DND-41 (cell line): ENCODE measurements around the gene IL1RN.

ENCODE experiments used
- ATAC-seq: fragments of 200-7000 bp; cut with Tn5 transposase; 3 replicates; pipeline ENCODE4 v1.9.1; 2021; ENCODE audit warnings: low read depth; ENCODE audit not compliant: insufficient read depth
- DNase-seq: peaks from one replicate; pipeline ENCODE4 v3.0.0-alpha.2; 2020
- H2AFZ ChIP-seq: 2 replicates; pipeline ENCODE4 v1.6.0; 2012; ENCODE audit warnings: low read depth, low read length
- H3K27ac ChIP-seq: 2 replicates; pipeline ENCODE4 v1.5.1; 2012; ENCODE audit warnings: low read length, inconsistent platforms
- H3K27me3 ChIP-seq: fragments of 200-600 bp; sonication (generic); 2 replicates; pipeline ENCODE4 v1.6.0; 2012; ENCODE audit warnings: low read length, mild to moderate bottlenecking, inconsistent platforms; ENCODE audit not compliant: insufficient read depth, poor library complexity
- H3K36me3 ChIP-seq: 2 replicates; pipeline ENCODE4 v1.5.1; 2012; ENCODE audit warnings: low read length, inconsistent platforms; ENCODE audit not compliant: insufficient read depth
- H3K4me1 ChIP-seq: 2 replicates; pipeline ENCODE4 v1.5.1; 2012; ENCODE audit warnings: mild to moderate bottlenecking, low read length; ENCODE audit not compliant: insufficient read depth
- H3K4me2 ChIP-seq: 2 replicates; pipeline ENCODE4 v1.6.0; 2012; ENCODE audit warnings: mild to moderate bottlenecking, moderate library complexity, low read length, inconsistent platforms; ENCODE audit not compliant: insufficient read depth
- H3K4me3 ChIP-seq, 2 experiments: fragments of 200-600 bp in 1 of 2; shearing (Covaris generic) in 1 of 2; 2 replicates each; pipeline ENCODE4 v1.5.1; 2012 to 2016; ENCODE audit warnings: inconsistent platforms in 2 of 2, low read length in 2 of 2, mild to moderate bottlenecking in 2 of 2, low read depth in 1 of 2, moderate library complexity in 1 of 2
- H3K79me2 ChIP-seq: 2 replicates; pipeline ENCODE4 v1.6.0; 2012; ENCODE audit warnings: low read length, inconsistent platforms; ENCODE audit not compliant: insufficient read depth
- H3K9ac ChIP-seq: 2 replicates; pipeline ENCODE4 v1.6.0; 2012; ENCODE audit warnings: low read depth, mild to moderate bottlenecking, inconsistent platforms, low read length, moderate library complexity
- H3K9me3 ChIP-seq: 2 replicates; pipeline ENCODE4 v1.5.1; 2012; ENCODE audit warnings: low read length, moderate library complexity, mild to moderate bottlenecking, inconsistent platforms; ENCODE audit not compliant: insufficient read depth, severe bottlenecking
- H4K20me1 ChIP-seq: 2 replicates; pipeline ENCODE4 v1.6.0; 2012; ENCODE audit warnings: low read length; ENCODE audit not compliant: insufficient read depth
- CTCF ChIP-seq: IDR thresholded peaks from 2 replicates; pipeline ENCODE4 v1.5.1; 2012; ENCODE audit warnings: borderline replicate concordance, low read length, moderate library complexity, mild to moderate bottlenecking; ENCODE audit not compliant: poor library complexity, severe bottlenecking; ENCODE audit errors: extremely low read depth
- EZH2 ChIP-seq: IDR thresholded peaks from 3 replicates; pipeline ENCODE4 v1.6.1; 2012; ENCODE audit warnings: borderline replicate concordance, low read depth, mild to moderate bottlenecking, moderate library complexity, low read length, inconsistent platforms; ENCODE audit not compliant: severe bottlenecking

The IL1RN gene

GRCh38 chr2:113136828-113137775 lies 9.7 kb downstream of the IL1RN start:
- H3K27ac ChIP-seq: no peak overlapping the region
- TF ChIP-seq CTCF (peak; percentile 76), EZH2 (no peak)
- DNase-seq (peak; percentile 33), ATAC-seq (peak; percentile 59; the same call in 2 of the 3 replicates)
- H2AFZ ChIP-seq: no peak overlapping the region
- peaks cover 6% of the 10 kb centered on the region for H3K4me1 ChIP-seq
- no peaks in the 10 kb centered on the region for H3K9me3 ChIP-seq
- no peaks in the 10 kb centered on the region for H4K20me1 ChIP-seq
- H3K79me2 ChIP-seq: no peaks in the 10 kb centered on the region
- H3K36me3 ChIP-seq: no peaks in the 10 kb centered on the region
- no peak overlapping the region for H3K9ac ChIP-seq
- no peaks in the 10 kb centered on the region for H3K27me3 ChIP-seq
- no peak overlapping the region for H3K4me3 ChIP-seq
- no peak overlapping the region for H3K4me2 ChIP-seq

GRCh38 chr2:113137827-113138226 lies 10.4 kb downstream of the IL1RN start:
- no peak overlapping the region for H3K27ac ChIP-seq
- no peaks in the 10 kb centered on the region for H3K79me2 ChIP-seq
- H2AFZ ChIP-seq: no peak overlapping the region
- DNase-seq: no peak
- TF ChIP-seq CTCF: no peak
- TF ChIP-seq EZH2: no peak
- no peak for ATAC-seq
- H3K9me3 ChIP-seq: no peaks in the 10 kb centered on the region
- no peak overlapping the region for H3K4me3 ChIP-seq
- H3K27me3 ChIP-seq: no peaks in the 10 kb centered on the region
- no peaks in the 10 kb centered on the region for H4K20me1 ChIP-seq
- H3K4me2 ChIP-seq: no peak overlapping the region
- H3K9ac ChIP-seq: no peak overlapping the region
- H3K36me3 ChIP-seq: no peaks in the 10 kb centered on the region
- H3K4me1 ChIP-seq: peaks cover 6% of the 10 kb centered on the region

DNA sequence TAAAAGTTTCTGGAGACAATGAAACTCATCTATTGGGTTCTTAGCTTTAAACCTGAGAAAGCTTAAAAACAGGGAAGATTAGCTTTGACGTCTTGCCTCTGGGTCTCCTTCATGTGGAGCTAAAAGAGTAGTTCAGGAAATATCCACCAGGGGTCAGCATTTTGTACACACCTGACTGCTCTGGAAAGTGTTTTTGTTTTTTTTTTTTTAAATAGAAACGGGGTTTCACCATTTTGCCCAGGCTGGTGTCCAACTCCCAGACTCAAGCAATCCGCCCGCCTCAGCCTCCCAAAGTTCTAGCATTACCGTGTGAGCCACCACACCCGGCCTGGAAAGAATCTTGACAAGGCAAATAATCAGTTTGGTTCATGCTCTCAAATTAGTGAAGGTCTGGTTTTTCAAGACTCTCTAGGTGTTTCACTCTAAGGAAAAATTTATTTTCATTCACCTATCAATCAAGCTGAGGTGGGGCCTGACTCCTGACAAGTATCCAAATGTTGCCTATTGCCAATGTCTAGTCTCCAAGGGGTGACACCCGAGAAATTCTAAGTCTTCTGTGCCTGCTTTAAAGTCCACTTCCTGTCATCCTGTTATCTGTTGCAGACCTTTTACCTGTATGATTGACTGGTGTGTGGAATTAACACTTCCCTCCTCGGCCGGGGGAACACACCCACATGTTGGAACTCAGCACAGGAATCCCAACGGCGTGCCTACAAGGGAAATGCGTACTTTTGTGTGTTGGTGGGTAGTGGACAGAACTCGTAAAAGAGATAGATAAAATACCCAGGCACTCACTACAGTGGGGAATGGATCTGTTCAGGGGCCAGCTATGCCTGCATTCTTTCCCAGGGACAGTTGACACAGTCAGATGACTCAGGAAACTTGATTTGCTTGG lies 11.3 kb downstream of the IL1RN start:
- peak overlapping the region; percentile 54 for H3K4me2 ChIP-seq
- peaks cover 6% of the 10 kb centered on the region for H3K4me1 ChIP-seq
- H3K9ac ChIP-seq: no peak overlapping the region
- H3K9me3 ChIP-seq: no peaks in the 10 kb centered on the region
- H3K79me2 ChIP-seq: no peaks in the 10 kb centered on the region
- DNase-seq (peak; percentile 66), ATAC-seq (peak; percentile 85)
- no peaks in the 10 kb centered on the region for H3K36me3 ChIP-seq
- peak; percentile 82 for TF ChIP-seq CTCF
- TF ChIP-seq EZH2: no peak
- H3K4me3 ChIP-seq: peak overlapping the region in 1 of 2 experiments; percentile 15; a peak in 1 of 4 replicates
- no peaks in the 10 kb centered on the region for H3K27me3 ChIP-seq
- H4K20me1 ChIP-seq: no peaks in the 10 kb centered on the region
- no peak overlapping the region for H3K27ac ChIP-seq
- H2AFZ ChIP-seq: peak overlapping the region; percentile 71
